ENCODE data around the gene RNU4-1. TPM values are rescaled to one million over a fixed set of nuclear protein-coding genes. Genes with fewer than 3 reads are reported as not detected.

The RNU4-1 gene
- total RNA-seq, 3 donors from 2014 or later = under 0.01 TPM; not detected in 1

GRCh38 chr12:120317224-120318105, 24.4 kb upstream of the RNU4-1 start:
- Histone ChIP-seq H3K27ac (peak overlapping the region; percentile 92 to 95), H3K9me3 (no peaks in the 10 kb centered on the region), H3K4me1 (no peaks in the 10 kb centered on the region), H3K4me3 (peak overlapping the region; percentile 54 to 74 (median 64)), H3K36me3 (no peaks in the 10 kb centered on the region), H3K27me3 (no peaks in the 10 kb centered on the region)
- intact Hi-C loops (cut with DNase I; ENCODE audit: low total_unique reads) = no loop called here
- peak; percentile 99 to 100 for DNase-seq (ENCODE audit: low spot score in 2 of 2)
- peak; percentile 75 to 94 (median 91) for TF ChIP-seq POLR2AphosphoS5 (IDR thresholded peaks at IDR 0.05)
- peak; percentile 87 for TF ChIP-seq POLR2A (IDR thresholded peaks at IDR 0.05)
- TF ChIP-seq, protein P1, sequence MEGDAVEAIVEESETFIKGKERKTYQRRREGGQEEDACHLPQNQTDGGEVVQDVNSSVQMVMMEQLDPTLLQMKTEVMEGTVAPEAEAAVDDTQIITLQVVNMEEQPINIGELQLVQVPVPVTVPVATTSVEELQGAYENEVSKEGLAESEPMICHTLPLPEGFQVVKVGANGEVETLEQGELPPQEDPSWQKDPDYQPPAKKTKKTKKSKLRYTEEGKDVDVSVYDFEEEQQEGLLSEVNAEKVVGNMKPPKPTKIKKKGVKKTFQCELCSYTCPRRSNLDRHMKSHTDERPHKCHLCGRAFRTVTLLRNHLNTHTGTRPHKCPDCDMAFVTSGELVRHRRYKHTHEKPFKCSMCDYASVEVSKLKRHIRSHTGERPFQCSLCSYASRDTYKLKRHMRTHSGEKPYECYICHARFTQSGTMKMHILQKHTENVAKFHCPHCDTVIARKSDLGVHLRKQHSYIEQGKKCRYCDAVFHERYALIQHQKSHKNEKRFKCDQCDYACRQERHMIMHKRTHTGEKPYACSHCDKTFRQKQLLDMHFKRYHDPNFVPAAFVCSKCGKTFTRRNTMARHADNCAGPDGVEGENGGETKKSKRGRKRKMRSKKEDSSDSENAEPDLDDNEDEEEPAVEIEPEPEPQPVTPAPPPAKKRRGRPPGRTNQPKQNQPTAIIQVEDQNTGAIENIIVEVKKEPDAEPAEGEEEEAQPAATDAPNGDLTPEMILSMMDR (IDR thresholded peaks at IDR 0.05) = peak; percentile 67 to 86 (median 86)

DNA sequence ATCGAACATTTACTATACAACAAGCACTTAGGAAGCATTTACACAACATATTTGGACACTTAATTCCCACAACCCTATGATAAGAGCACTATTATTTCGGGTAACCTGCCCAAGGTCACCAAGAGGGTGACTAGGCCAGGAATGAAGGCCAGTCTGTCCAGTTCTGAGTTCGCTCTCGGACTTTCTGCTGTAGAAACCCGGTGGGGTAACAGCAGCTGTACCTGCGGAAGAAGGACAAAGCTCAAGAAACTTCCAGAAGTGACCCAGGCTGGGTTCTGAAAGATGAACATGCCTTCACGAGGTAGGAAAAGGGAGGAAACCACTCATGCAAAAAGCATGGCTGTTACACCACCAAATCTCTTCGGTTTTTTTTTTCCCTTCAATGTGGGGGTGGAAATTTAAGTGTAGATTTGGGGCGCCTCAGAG, 23.8 kb upstream of the RNU4-1 start:
- DNase-seq (ENCODE audit: low spot score in 2 of 2) = no peak
- no peak for TF ChIP-seq POLR2A (IDR thresholded peaks at IDR 0.05)
- TF ChIP-seq POLR2AphosphoS5 (IDR thresholded peaks at IDR 0.05) = no peak
- TF ChIP-seq, protein P1 (IDR thresholded peaks at IDR 0.05) = no peak
- intact Hi-C loops (cut with DNase I; ENCODE audit: low total_unique reads) = no loop called here

GRCh38 chr12:120314220-120314619, 21.2 kb upstream of the RNU4-1 start:
- DNase-seq (ENCODE audit: low spot score in 2 of 2) = no peak
- H3K27me3 ChIP-seq = no peaks in the 10 kb centered on the region
- TF ChIP-seq POLR2A (IDR thresholded peaks at IDR 0.05) (no peak), POLR2AphosphoS5 (IDR thresholded peaks at IDR 0.05) (no peak)
- TF ChIP-seq, protein P1 (IDR thresholded peaks at IDR 0.05) = no peak
- no peak overlapping the region for H3K4me3 ChIP-seq
- no peak overlapping the region for H3K27ac ChIP-seq
- no peaks in the 10 kb centered on the region for H3K9me3 ChIP-seq
- no peaks in the 10 kb centered on the region for H3K4me1 ChIP-seq
- no peaks in the 10 kb centered on the region for H3K36me3 ChIP-seq
- intact Hi-C loops (cut with DNase I; ENCODE audit: low total_unique reads) = no loop called here

More for the DNA sequence above, 23.8 kb upstream of the RNU4-1 start:
- Histone ChIP-seq H3K27me3 (no peaks in the 10 kb centered on the region), H3K9me3 (no peaks in the 10 kb centered on the region), H3K4me3 (peak overlapping the region; percentile 54 to 74 (median 64)), H3K4me1 (no peaks in the 10 kb centered on the region), H3K27ac (peak overlapping the region; percentile 92 to 95), H3K36me3 (no peaks in the 10 kb centered on the region)

DNA sequence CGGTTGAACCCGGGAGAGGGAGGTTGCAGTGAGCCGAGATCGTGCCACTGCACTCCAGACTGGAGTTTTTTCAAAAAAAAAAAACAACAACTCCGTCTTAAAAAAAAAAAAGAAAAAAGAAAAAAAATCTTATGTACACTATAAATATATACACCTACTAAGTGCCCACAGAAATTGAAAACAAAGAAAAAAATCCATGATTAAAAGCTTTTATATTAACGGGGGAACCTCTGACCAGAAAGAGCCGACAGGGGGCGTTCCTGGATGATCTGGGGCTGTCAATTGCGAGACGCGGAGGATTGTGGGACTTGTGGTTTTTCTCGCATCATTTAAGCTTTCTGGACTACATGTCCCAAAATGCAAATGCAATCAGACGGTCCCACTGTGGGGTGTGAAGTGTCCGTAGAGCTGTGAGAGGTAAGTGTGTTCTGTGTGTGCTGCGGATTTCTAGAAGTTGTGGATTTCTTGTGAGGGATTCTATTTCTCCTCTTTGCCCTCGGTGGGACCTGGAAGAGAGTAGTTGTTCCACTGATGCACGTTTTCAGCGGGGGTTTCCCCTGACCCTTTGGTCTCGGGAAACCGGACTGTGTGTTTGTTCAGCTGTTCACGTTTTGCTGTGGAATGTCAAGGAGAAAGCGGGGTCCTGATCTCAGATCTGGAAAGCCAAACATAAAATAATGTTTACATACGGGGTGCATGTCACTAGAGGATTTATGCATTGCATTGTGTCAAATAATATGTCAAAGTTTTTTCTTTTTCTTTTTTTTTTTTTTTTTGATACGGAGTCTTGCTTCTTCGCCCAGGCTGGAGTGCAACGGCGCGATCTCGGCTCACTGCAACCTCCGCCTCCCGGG, 9.2 kb upstream of the RNU4-1 start, which contains the start of gene SIRT4:
SIRT4 (plus strand) TSS at position 360 of the 854 bp plus-strand sequence. CDS start 1,241 bp downstream, outside the sequence.
- peak; percentile 83 to 85 for DNase-seq (ENCODE audit: low spot score in 2 of 2)
- Histone ChIP-seq H3K36me3 (no peaks in the 10 kb centered on the region), H3K27ac (peak within 1 kb of the TSS; percentile 5 to 71), H3K4me1 (no peaks in the 10 kb centered on the region), H3K4me3 (peak within 1 kb of the TSS; percentile 59 to 91 (median 62)), H3K27me3 (no peaks in the 10 kb centered on the region), H3K9me3 (no peaks in the 10 kb centered on the region)
- no peak for TF ChIP-seq POLR2A (IDR thresholded peaks at IDR 0.05)
- TF ChIP-seq, protein P1 (IDR thresholded peaks at IDR 0.05) = peak; percentile 44 to 61 (median 54)
- TF ChIP-seq POLR2AphosphoS5 (IDR thresholded peaks at IDR 0.05) = peak; percentile 12 to 45 (median 32)
- intact Hi-C loops (cut with DNase I; ENCODE audit: low total_unique reads) = no loop called here

Measured in breast epithelium (tissue), 4 donors.